H9 (cell line): ENCODE data around the gene NHLRC3. TPM values are rescaled to one million over a fixed set of nuclear protein-coding genes. Genes with fewer than 3 reads are reported as not detected.

Source experiments
- DNase-seq: peaks from one replicate; pipeline ENCODE4 v3.0.0-alpha.2; 2017
- H2AFZ ChIP-seq: one replicate; pipeline ENCODE4 v1.6.1; 2013; ENCODE audit warnings: mild to moderate bottlenecking, low read length, control low read depth, moderate library complexity
- H2AK5ac ChIP-seq: 2 replicates; pipeline ENCODE4 v1.6.1; 2013; ENCODE audit warnings: low read length, control low read depth, mixed read lengths; ENCODE audit not compliant: insufficient read length
- H2BK120ac ChIP-seq: one replicate; pipeline ENCODE4 v1.6.1; 2013; ENCODE audit warnings: low read depth, mild to moderate bottlenecking, low read length, control low read depth, inconsistent platforms; ENCODE audit not compliant: poor library complexity, severe bottlenecking
- H2BK12ac ChIP-seq: 2 replicates; pipeline ENCODE4 v1.6.1; 2013; ENCODE audit warnings: low read length, control low read depth, mixed read lengths, low read depth; ENCODE audit not compliant: insufficient read length
- H2BK15ac ChIP-seq: 2 replicates; pipeline ENCODE4 v1.6.1; 2013; ENCODE audit warnings: low read depth, low read length, control low read depth
- H2BK20ac ChIP-seq: one replicate; pipeline ENCODE4 v1.6.1; 2013; ENCODE audit warnings: low read depth, mild to moderate bottlenecking, low read length, control low read depth, inconsistent platforms; ENCODE audit not compliant: poor library complexity, severe bottlenecking
- H2BK5ac ChIP-seq: 2 replicates; pipeline ENCODE4 v1.6.1; 2013; ENCODE audit warnings: low read length, control low read depth, mixed read lengths; ENCODE audit not compliant: insufficient read length
- H3K14ac ChIP-seq: 2 replicates; pipeline ENCODE4 v1.6.1; 2013; ENCODE audit warnings: low read length, control low read depth; ENCODE audit not compliant: insufficient read depth
- H3K18ac ChIP-seq: 2 replicates; pipeline ENCODE4 v1.6.1; 2013; ENCODE audit warnings: low read depth, mild to moderate bottlenecking, mixed read lengths, low read length, control low read depth; ENCODE audit not compliant: insufficient read length
- H3K23ac ChIP-seq: 2 replicates; pipeline ENCODE4 v1.6.1; 2013; ENCODE audit warnings: low read length, control low read depth, mixed read lengths, low read depth; ENCODE audit not compliant: insufficient read length
- H3K23me2 ChIP-seq: 2 replicates; pipeline ENCODE4 v1.6.1; 2013; ENCODE audit warnings: low read depth, mild to moderate bottlenecking, mixed read lengths, low read length, control low read depth; ENCODE audit not compliant: insufficient read length, poor library complexity, severe bottlenecking
- H3K27ac ChIP-seq: 2 replicates; pipeline ENCODE4 v1.5.1; 2013; ENCODE audit warnings: low read length, control low read depth, mixed read lengths, low read depth; ENCODE audit not compliant: insufficient read length
- H3K27me3 ChIP-seq: 2 replicates; pipeline ENCODE4 v1.6.1; 2013; ENCODE audit warnings: low read length, control low read depth, inconsistent platforms; ENCODE audit not compliant: insufficient read depth
- H3K4ac ChIP-seq: 2 replicates; pipeline ENCODE4 v1.6.1; 2013; ENCODE audit warnings: low read depth, mild to moderate bottlenecking, control low read depth, inconsistent platforms, low read length, moderate library complexity
- H3K4me1 ChIP-seq: 2 replicates; pipeline ENCODE4 v1.6.1; 2013; ENCODE audit warnings: low read length, control low read depth, inconsistent platforms; ENCODE audit not compliant: insufficient read depth
- H3K4me2 ChIP-seq: 2 replicates; pipeline ENCODE4 v1.6.1; 2013; ENCODE audit warnings: low read length, control low read depth, mixed read lengths; ENCODE audit not compliant: insufficient read length, insufficient read depth
- H3K56ac ChIP-seq: 2 replicates; pipeline ENCODE4 v1.6.1; 2013; ENCODE audit warnings: low read depth, mild to moderate bottlenecking, mixed read lengths, low read length, control low read depth; ENCODE audit not compliant: insufficient read length
- H3K79me1 ChIP-seq: 2 replicates; pipeline ENCODE4 v1.6.1; 2013; ENCODE audit warnings: low read depth, mild to moderate bottlenecking, moderate library complexity, low read length, control low read depth, inconsistent platforms; ENCODE audit not compliant: insufficient read depth, poor library complexity, severe bottlenecking
- H3K79me2 ChIP-seq: 2 replicates; pipeline ENCODE4 v1.6.1; 2013; ENCODE audit warnings: low read length, control low read depth, inconsistent platforms; ENCODE audit not compliant: insufficient read depth
- H3K9ac ChIP-seq: 2 replicates; pipeline ENCODE4 v1.6.1; 2013; ENCODE audit warnings: low read length, control low read depth, mixed read lengths; ENCODE audit not compliant: insufficient read length; ENCODE audit errors: extremely low read depth
- H3K9me3 ChIP-seq: one replicate; pipeline ENCODE4 v1.6.1; 2013; ENCODE audit warnings: low read depth, low read length, inconsistent platforms; ENCODE audit not compliant: control insufficient read depth
- H3T11ph ChIP-seq: one replicate; pipeline ENCODE4 v1.6.1; 2013; ENCODE audit warnings: mild to moderate bottlenecking, low read length, control low read depth, inconsistent platforms
- H4K20me1 ChIP-seq: one replicate; pipeline ENCODE4 v1.6.1; 2013; ENCODE audit not compliant: control insufficient read depth, insufficient read length, insufficient read depth
- H4K5ac ChIP-seq: 2 replicates; pipeline ENCODE4 v1.6.1; 2013; ENCODE audit warnings: low read depth, mild to moderate bottlenecking, mixed read lengths, low read length, control low read depth; ENCODE audit not compliant: insufficient read length
- H4K8ac ChIP-seq: replicated peaks from 2 replicates; pipeline ENCODE4 v1.6.1; 2013; ENCODE audit warnings: low read length, control low read depth, mixed read lengths, low read depth; ENCODE audit not compliant: insufficient read length
- H4K91ac ChIP-seq: 2 replicates; pipeline ENCODE4 v1.6.1; 2013; ENCODE audit warnings: low read depth, mild to moderate bottlenecking, moderate library complexity, mixed read lengths, low read length, control low read depth; ENCODE audit not compliant: insufficient read length
- H3K27ac Mint-ChIP-seq, 3 experiments: 2 replicates in 2 of 3; 3 replicates in 1 of 3; pipeline ENCODE4 v1.8.0; 2020 to 2021; ENCODE audit warnings: mixed read lengths in 3 of 3, mild to moderate bottlenecking in 1 of 3, moderate library complexity in 1 of 3
- H3K27me3 Mint-ChIP-seq: 2 replicates; pipeline ENCODE4 v1.8.0; 2021; ENCODE audit warnings: low read depth, mild to moderate bottlenecking, moderate library complexity, mixed read lengths
- H3K36me3 Mint-ChIP-seq, 3 experiments: 2 replicates in 2 of 3; 3 replicates in 1 of 3; pipeline ENCODE4 v1.8.0; 2020 to 2021; ENCODE audit warnings: low read depth in 3 of 3, mixed read lengths in 3 of 3; ENCODE audit not compliant: insufficient read depth in 1 of 3
- H3K4me1 Mint-ChIP-seq, 2 experiments: 2 replicates each; pipeline ENCODE4 v1.8.0; 2020; ENCODE audit warnings: mixed read lengths in 2 of 2
- H3K4me3 Mint-ChIP-seq, 2 experiments: 2 replicates in 1 of 2; 3 replicates in 1 of 2; pipeline ENCODE4 v1.8.0; 2020 to 2021; ENCODE audit warnings: mild to moderate bottlenecking in 2 of 2, mixed read lengths in 2 of 2, moderate library complexity in 1 of 2
- H3K9me3 Mint-ChIP-seq, 2 experiments: 2 replicates in 1 of 2; 3 replicates in 1 of 2; pipeline ENCODE4 v1.8.0; 2020; ENCODE audit warnings: mild to moderate bottlenecking in 2 of 2, mixed read lengths in 2 of 2, moderate library complexity in 1 of 2
- WGBS: extraction: QIAGEN DNeasy Blood & Tissue Kit; methylation state at CpG from one replicate; pipeline ENCODE4 v1.1.7; 2013; ENCODE audit warnings: missing lambda C conversion rate, low lambda C conversion rate, mixed read lengths; ENCODE audit not compliant: insufficient read length; ENCODE audit errors: extremely low coverage; 5-methylcytosine and 5-hydroxymethylcytosine counted together
- total RNA-seq: library from RNA; stranded (reverse); gene quantifications from 2 replicates; pipeline ENCODE4 v1.2.1, GENCODE V29; 2021
- TF ChIP-seq, protein P1 (sequence below): fragments of 200-600 bp; sonication (generic); conservative IDR thresholded peaks from 3 replicates; pipeline ENCODE4 v1.8.0; 2021; ENCODE audit warnings: antibody characterized with exemption, mild to moderate bottlenecking

Gene NHLRC3
- total RNA-seq, 1 experiment from 2014 or later = 17.6 TPM

GRCh38 chr13:39039041-39039440 lies 785 bp downstream of the NHLRC3 start:
- H3K27me3 Mint-ChIP-seq = no peaks in the 10 kb centered on the region
- H3K18ac ChIP-seq = no peak overlapping the region
- TF ChIP-seq, protein P1, sequence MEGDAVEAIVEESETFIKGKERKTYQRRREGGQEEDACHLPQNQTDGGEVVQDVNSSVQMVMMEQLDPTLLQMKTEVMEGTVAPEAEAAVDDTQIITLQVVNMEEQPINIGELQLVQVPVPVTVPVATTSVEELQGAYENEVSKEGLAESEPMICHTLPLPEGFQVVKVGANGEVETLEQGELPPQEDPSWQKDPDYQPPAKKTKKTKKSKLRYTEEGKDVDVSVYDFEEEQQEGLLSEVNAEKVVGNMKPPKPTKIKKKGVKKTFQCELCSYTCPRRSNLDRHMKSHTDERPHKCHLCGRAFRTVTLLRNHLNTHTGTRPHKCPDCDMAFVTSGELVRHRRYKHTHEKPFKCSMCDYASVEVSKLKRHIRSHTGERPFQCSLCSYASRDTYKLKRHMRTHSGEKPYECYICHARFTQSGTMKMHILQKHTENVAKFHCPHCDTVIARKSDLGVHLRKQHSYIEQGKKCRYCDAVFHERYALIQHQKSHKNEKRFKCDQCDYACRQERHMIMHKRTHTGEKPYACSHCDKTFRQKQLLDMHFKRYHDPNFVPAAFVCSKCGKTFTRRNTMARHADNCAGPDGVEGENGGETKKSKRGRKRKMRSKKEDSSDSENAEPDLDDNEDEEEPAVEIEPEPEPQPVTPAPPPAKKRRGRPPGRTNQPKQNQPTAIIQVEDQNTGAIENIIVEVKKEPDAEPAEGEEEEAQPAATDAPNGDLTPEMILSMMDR = no peak

More at GRCh38 chr13:39039041-39039440, 785 bp downstream of the NHLRC3 start:
- no peaks in the 10 kb centered on the region for H3K79me1 ChIP-seq
- no peak overlapping the region for H4K8ac ChIP-seq
- H3K9ac ChIP-seq = peak overlapping the region; percentile 73
- H3K4me1 Mint-ChIP-seq = peaks cover 26 to 31% of the 10 kb centered on the region in 2 experiments
- H3K27ac ChIP-seq = no peak overlapping the region
- H2BK12ac ChIP-seq = no peak overlapping the region
- no peak overlapping the region for H3K23ac ChIP-seq
- H2AK5ac ChIP-seq = no peak overlapping the region
- H2BK120ac ChIP-seq = no peak overlapping the region
- peaks cover 2 to 7% (median 3%) of the 10 kb centered on the region in 3 experiments for H3K36me3 Mint-ChIP-seq
- H2BK20ac ChIP-seq = no peak overlapping the region
- no peak overlapping the region for H3K27ac Mint-ChIP-seq
- H3K9me3 ChIP-seq = no peaks in the 10 kb centered on the region
- H3K14ac ChIP-seq = no peak overlapping the region
- peak overlapping the region; percentile 90 to 93 for H3K4me3 Mint-ChIP-seq
- no peak overlapping the region for H4K91ac ChIP-seq
- H2BK5ac ChIP-seq = no peak overlapping the region
- no peaks in the 10 kb centered on the region for H4K20me1 ChIP-seq
- H2BK15ac ChIP-seq = no peak overlapping the region
- peaks cover 29% of the 10 kb centered on the region for H3K79me2 ChIP-seq
- no peaks in the 10 kb centered on the region for H3K4me1 ChIP-seq
- H3K23me2 ChIP-seq = peaks cover 9% of the 10 kb centered on the region
- H4K5ac ChIP-seq = no peak overlapping the region
- no peak overlapping the region for H2AFZ ChIP-seq
- no peaks in the 10 kb centered on the region for H3K9me3 Mint-ChIP-seq
- H3T11ph ChIP-seq = no peak overlapping the region
- WGBS = 100% methylated on average over 1 of the region's 7 CpGs
- no peaks in the 10 kb centered on the region for H3K27me3 ChIP-seq
- no peak overlapping the region for H3K56ac ChIP-seq
- peak overlapping the region; percentile 52 for H3K4me2 ChIP-seq
- DNase-seq = no peak
- no peak overlapping the region for H3K4ac ChIP-seq
